ENCODE data around the gene KCNMA1. TPM values are rescaled to one million over a fixed set of nuclear protein-coding genes. Genes with fewer than 3 reads are reported as not detected.

KCNMA1 gene
- total RNA-seq, 1 donor from 2014 or later: 41.3 TPM

- no peaks in the 10 kb centered on the region for H3K4me1 ChIP-seq
- no peaks in the 10 kb centered on the region for H3K9me3 ChIP-seq
- ATAC-seq (no peak), DNase-seq (no peak)
- no peak overlapping the region for H3K4me3 ChIP-seq
- H3K27ac ChIP-seq: no peak overlapping the region
- intact Hi-C loops (cut with DNase I): no loop called here
- H3K27me3 ChIP-seq (ENCODE audit: low read depth): no peaks in the 10 kb centered on the region
- TF ChIP-seq CTCF (IDR thresholded peaks at IDR 0.05): no peak
- no peaks in the 10 kb centered on the region for H3K36me3 ChIP-seq
Observed at GRCh38 chr10:77458986-77459590, 178.5 kb downstream of the KCNMA1 start.

- intact Hi-C loops (cut with DNase I): no loop called here
- Histone ChIP-seq H3K9me3 (no peaks in the 10 kb centered on the region), H3K27me3 (ENCODE audit: low read depth) (no peaks in the 10 kb centered on the region), H3K4me3 (no peak overlapping the region), H3K27ac (no peak overlapping the region), H3K4me1 (no peaks in the 10 kb centered on the region), H3K36me3 (no peaks in the 10 kb centered on the region)
- ATAC-seq (no peak), DNase-seq (no peak)
- TF ChIP-seq CTCF (IDR thresholded peaks at IDR 0.05): no peak
Observed at GRCh38 chr10:77457721-77458120, 179.9 kb downstream of the KCNMA1 start.

GRCh38 chr10:77457266-77457665 lies 180.3 kb downstream of the KCNMA1 start:
- Histone ChIP-seq H3K9me3 (no peaks in the 10 kb centered on the region), H3K4me1 (no peaks in the 10 kb centered on the region), H3K36me3 (no peaks in the 10 kb centered on the region), H3K4me3 (no peak overlapping the region), H3K27ac (no peak overlapping the region), H3K27me3 (ENCODE audit: low read depth) (no peaks in the 10 kb centered on the region)
- intact Hi-C loops (cut with DNase I): no loop called here
- DNase-seq (no peak), ATAC-seq (no peak)
- no peak for TF ChIP-seq CTCF (IDR thresholded peaks at IDR 0.05)

GRCh38 chr10:77456414-77456813 lies 181.2 kb downstream of the KCNMA1 start:
- no peak overlapping the region for H3K4me3 ChIP-seq
- TF ChIP-seq CTCF (IDR thresholded peaks at IDR 0.05): no peak
- no peaks in the 10 kb centered on the region for H3K4me1 ChIP-seq
- H3K36me3 ChIP-seq: no peaks in the 10 kb centered on the region
- H3K27ac ChIP-seq: no peak overlapping the region
- ATAC-seq (no peak), DNase-seq (no peak)
- H3K9me3 ChIP-seq: no peaks in the 10 kb centered on the region
- no peaks in the 10 kb centered on the region for H3K27me3 ChIP-seq (ENCODE audit: low read depth)
- intact Hi-C loops (cut with DNase I): no loop called here

- DNase-seq (no peak), ATAC-seq (no peak)
- Histone ChIP-seq H3K9me3 (no peaks in the 10 kb centered on the region), H3K36me3 (no peaks in the 10 kb centered on the region), H3K27ac (no peak overlapping the region), H3K4me1 (no peaks in the 10 kb centered on the region), H3K4me3 (no peak overlapping the region), H3K27me3 (ENCODE audit: low read depth) (no peaks in the 10 kb centered on the region)
- TF ChIP-seq CTCF (IDR thresholded peaks at IDR 0.05): no peak
- intact Hi-C loops (cut with DNase I): no loop called here
Observed at GRCh38 chr10:77455561-77455960, 182.0 kb downstream of the KCNMA1 start.
